Keratinocyte (primary cell): ENCODE results near the gene MRGPRX2. TPM values are rescaled to one million over a fixed set of nuclear protein-coding genes. Genes with fewer than 3 reads are reported as not detected.
A peak's percentile ranks its signal among the peaks of the same experiment; 100 is the strongest.

Experiments
- DNase-seq: peaks from one replicate; pipeline ENCODE4 v3.0.0-alpha.2; 2011; ENCODE audit warnings: low read depth, missing footprints, low spot score
- FAIRE-seq: peaks from 2 replicates; lab custom pipeline; 2011; peaks lifted over from hg19 to GRCh38; lab: Jason Lieb, UNC
- H2AFZ ChIP-seq: 2 replicates; pipeline ENCODE4 v1.6.0; 2012; ENCODE audit warnings: low read length, control low read depth, inconsistent platforms; ENCODE audit not compliant: control insufficient read depth
- H3K27ac ChIP-seq: 2 replicates; pipeline ENCODE4 v1.5.1; 2011; ENCODE audit warnings: low read length; ENCODE audit not compliant: control insufficient read depth, insufficient read depth
- H3K27me3 ChIP-seq: 3 replicates; pipeline ENCODE4 v1.6.0; 2011; ENCODE audit warnings: low read length; ENCODE audit not compliant: control insufficient read depth, insufficient read depth; ENCODE audit errors: extremely low read depth
- H3K36me3 ChIP-seq, 2 experiments: 2 replicates in 1 of 2; 3 replicates in 1 of 2; pipeline ENCODE4 v1.5.1; 2011; ENCODE audit warnings: low read length in 2 of 2, mild to moderate bottlenecking in 1 of 2; ENCODE audit not compliant: control insufficient read depth in 2 of 2, insufficient read depth in 2 of 2; ENCODE audit errors: extremely low read depth in 1 of 2
- H3K4me1 ChIP-seq: 3 replicates; pipeline ENCODE4 v1.5.1; 2011; ENCODE audit warnings: low read length; ENCODE audit not compliant: control insufficient read depth, insufficient read depth; ENCODE audit errors: extremely low read depth
- H3K4me2 ChIP-seq: 3 replicates; pipeline ENCODE4 v1.6.0; 2011; ENCODE audit warnings: low read depth, low read length; ENCODE audit not compliant: control insufficient read depth, insufficient read depth; ENCODE audit errors: extremely low read depth
- H3K4me3 ChIP-seq, 3 experiments: fragments of 200-600 bp in 1 of 3; sonication (generic) in 1 of 3; 2 replicates in 2 of 3; 3 replicates in 1 of 3; pipeline ENCODE4 v1.5.1; 2011 to 2016; ENCODE audit warnings: low read length in 3 of 3, mild to moderate bottlenecking in 3 of 3, control low read depth in 2 of 3, inconsistent platforms in 1 of 3, low read depth in 1 of 3, mixed read lengths in 1 of 3, mixed run types in 1 of 3, moderate library complexity in 1 of 3; ENCODE audit not compliant: control insufficient read depth in 2 of 3, insufficient read depth in 2 of 3; ENCODE audit errors: extremely low read depth in 1 of 3
- H3K79me2 ChIP-seq: 2 replicates; pipeline ENCODE4 v1.6.0; 2012; ENCODE audit warnings: low read length; ENCODE audit not compliant: control insufficient read depth, insufficient read depth
- H3K9ac ChIP-seq: 3 replicates; pipeline ENCODE4 v1.6.0; 2011; ENCODE audit warnings: low read length; ENCODE audit not compliant: control insufficient read depth, insufficient read depth; ENCODE audit errors: extremely low read depth
- H3K9me1 ChIP-seq: 3 replicates; pipeline ENCODE4 v1.6.0; 2011; ENCODE audit warnings: low read length; ENCODE audit not compliant: control insufficient read depth, insufficient read depth; ENCODE audit errors: extremely low read depth
- H3K9me3 ChIP-seq: 2 replicates; pipeline ENCODE4 v1.5.1; 2012; ENCODE audit warnings: low read depth, low read length; ENCODE audit not compliant: control insufficient read depth
- H4K20me1 ChIP-seq: 3 replicates; pipeline ENCODE4 v1.6.0; 2011; ENCODE audit warnings: low read length; ENCODE audit not compliant: control insufficient read depth, insufficient read depth; ENCODE audit errors: extremely low read depth
- EZH2 ChIP-seq: IDR thresholded peaks from one replicate; pipeline ENCODE4 v1.6.1; 2012; ENCODE audit warnings: inconsistent platforms, mild to moderate bottlenecking, low read length, moderate library complexity
- dilution Hi-C: fragments of 300-500 bp; cut with MboI; formaldehyde crosslinking; loops from one replicate; pipeline ENCODE4 v1.7.0; 2020; ENCODE audit warnings: low sequenced_read_pairs; ENCODE audit not compliant: extremely low pct_ligation_motif_present
- polyA plus RNA-seq, 5 experiments: library from polyadenylated mRNA; depleted of rRNA in 3 of 5; stranded (reverse) in 3 of 5; stranded (forward) in 1 of 5; unstranded in 1 of 5; fragments of >200 nt; gene quantifications; 1 replicate in 1 of 5; 2 replicates in 3 of 5; 3 replicates in 1 of 5; pipeline versions ENCODE4 v1.2.1 to v1.2.3, GENCODE V29; 2011 to 2012; ENCODE audit warnings: missing spikeins in 2 of 5, low read depth in 1 of 5, low replicate concordance in 1 of 5
- TF ChIP-seq, protein P1 (sequence below), 3 experiments: IDR thresholded peaks in 1 of 3; conservative IDR thresholded peaks in 1 of 3; optimal IDR thresholded peaks in 1 of 3; 2 replicates in 2 of 3; 3 replicates in 1 of 3; pipeline versions ENCODE3 to v1.5.1; 2011; ENCODE audit warnings: low read length in 3 of 3, mild to moderate bottlenecking in 3 of 3, moderate library complexity in 2 of 3, control low read depth in 1 of 3, inconsistent platforms in 1 of 3; ENCODE audit not compliant: insufficient read depth in 2 of 3; ENCODE audit errors: extremely low read depth in 1 of 3

Gene MRGPRX2
- polyA plus RNA-seq, 1 donor (not counting 4 experiments of a cell fraction or from before 2014, with no cell fraction given), result not detected

DNA sequence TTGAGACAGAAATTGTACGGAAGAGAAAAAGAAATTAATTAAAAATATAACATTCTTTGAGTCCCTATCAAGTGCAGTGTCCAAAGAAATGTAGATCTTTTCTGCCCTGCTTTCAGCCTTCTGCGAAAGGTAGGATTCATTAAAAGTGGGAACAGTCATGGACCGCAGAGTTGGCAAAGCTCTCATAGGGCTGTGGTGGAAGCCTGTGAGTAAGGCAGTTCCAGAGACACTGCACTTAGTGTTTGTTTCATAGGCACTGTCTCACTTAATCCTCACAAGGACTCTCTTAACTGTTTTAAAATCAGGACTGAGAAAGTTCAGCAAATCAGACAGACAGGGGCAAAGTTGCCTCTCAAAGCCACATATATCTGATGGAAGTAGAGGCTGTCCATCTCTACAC is 5.5 kb downstream of the MRGPRX2 start:
- Histone ChIP-seq H3K4me2 (no peak overlapping the region), H3K9ac (no peak overlapping the region), H3K4me1 (no peaks in the 10 kb centered on the region), H4K20me1 (no peaks in the 10 kb centered on the region), H3K27me3 (no peaks in the 10 kb centered on the region), H3K4me3 (no peak overlapping the region), H3K9me1 (no peaks in the 10 kb centered on the region), H3K9me3 (no peaks in the 10 kb centered on the region), H3K36me3 (no peaks in the 10 kb centered on the region), H3K79me2 (no peaks in the 10 kb centered on the region), H3K27ac (no peak overlapping the region), H2AFZ (no peak overlapping the region)
- dilution Hi-C loops, result no loop called here
- TF ChIP-seq EZH2, result no peak
- TF ChIP-seq, protein P1, sequence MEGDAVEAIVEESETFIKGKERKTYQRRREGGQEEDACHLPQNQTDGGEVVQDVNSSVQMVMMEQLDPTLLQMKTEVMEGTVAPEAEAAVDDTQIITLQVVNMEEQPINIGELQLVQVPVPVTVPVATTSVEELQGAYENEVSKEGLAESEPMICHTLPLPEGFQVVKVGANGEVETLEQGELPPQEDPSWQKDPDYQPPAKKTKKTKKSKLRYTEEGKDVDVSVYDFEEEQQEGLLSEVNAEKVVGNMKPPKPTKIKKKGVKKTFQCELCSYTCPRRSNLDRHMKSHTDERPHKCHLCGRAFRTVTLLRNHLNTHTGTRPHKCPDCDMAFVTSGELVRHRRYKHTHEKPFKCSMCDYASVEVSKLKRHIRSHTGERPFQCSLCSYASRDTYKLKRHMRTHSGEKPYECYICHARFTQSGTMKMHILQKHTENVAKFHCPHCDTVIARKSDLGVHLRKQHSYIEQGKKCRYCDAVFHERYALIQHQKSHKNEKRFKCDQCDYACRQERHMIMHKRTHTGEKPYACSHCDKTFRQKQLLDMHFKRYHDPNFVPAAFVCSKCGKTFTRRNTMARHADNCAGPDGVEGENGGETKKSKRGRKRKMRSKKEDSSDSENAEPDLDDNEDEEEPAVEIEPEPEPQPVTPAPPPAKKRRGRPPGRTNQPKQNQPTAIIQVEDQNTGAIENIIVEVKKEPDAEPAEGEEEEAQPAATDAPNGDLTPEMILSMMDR (optimal IDR thresholded peaks at IDR 0.05 in 1 of 3, IDR thresholded peaks at IDR 0.05 in 1 of 3, conservative IDR thresholded peaks at IDR 0.05 in 1 of 3; ENCODE audit: extremely low read depth in 1 of 3, insufficient read depth in 2 of 3, low read length in 3 of 3), result no peak
- FAIRE-seq, result peak; percentile 48
- DNase-seq, result no peak

DNA sequence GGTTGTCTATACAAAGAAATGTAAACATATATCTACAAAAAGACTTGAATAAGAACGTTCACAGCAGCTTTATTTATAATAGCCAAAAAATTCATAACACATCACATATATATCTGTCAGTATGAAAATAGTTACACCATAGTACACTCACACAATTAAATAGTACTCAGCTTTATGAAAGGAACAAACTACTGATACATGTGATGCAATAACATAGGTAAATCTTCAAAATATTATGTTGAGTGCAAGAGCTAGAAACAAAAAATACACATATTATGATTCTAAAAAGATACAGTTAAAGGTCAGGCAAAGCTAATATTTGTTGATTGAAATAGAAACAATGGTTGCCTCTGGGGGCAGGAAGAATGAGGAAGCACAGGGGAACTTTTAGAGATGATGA is 6.6 kb downstream of the MRGPRX2 start:
- FAIRE-seq (no peak), DNase-seq (no peak)
- no peaks in the 10 kb centered on the region for H3K27me3 ChIP-seq
- H3K9me1 ChIP-seq, result no peaks in the 10 kb centered on the region
- H2AFZ ChIP-seq, result no peak overlapping the region
- no peaks in the 10 kb centered on the region for H4K20me1 ChIP-seq
- H3K27ac ChIP-seq, result no peak overlapping the region
- TF ChIP-seq, protein P1 (optimal IDR thresholded peaks at IDR 0.05 in 1 of 3, IDR thresholded peaks at IDR 0.05 in 1 of 3, conservative IDR thresholded peaks at IDR 0.05 in 1 of 3; ENCODE audit: extremely low read depth in 1 of 3, insufficient read depth in 2 of 3, low read length in 3 of 3), result no peak
- TF ChIP-seq EZH2, result no peak
- no peaks in the 10 kb centered on the region for H3K79me2 ChIP-seq
- H3K9me3 ChIP-seq, result no peaks in the 10 kb centered on the region
- H3K36me3 ChIP-seq, result no peaks in the 10 kb centered on the region
- dilution Hi-C loops, result no loop called here
- no peak overlapping the region for H3K4me3 ChIP-seq
- H3K4me1 ChIP-seq, result no peaks in the 10 kb centered on the region
- H3K9ac ChIP-seq, result no peak overlapping the region
- H3K4me2 ChIP-seq, result no peak overlapping the region
